Mesangial cell (primary cell): ENCODE data around the gene HTR1D. TPM values are rescaled to one million over a fixed set of nuclear protein-coding genes. Genes with fewer than 3 reads are reported as not detected.

Experiments used
- total RNA-seq: library from RNA; depleted of rRNA; stranded (reverse); fragments of >200 nt; gene quantifications from 2 replicates; pipeline ENCODE4 v1.2.3, GENCODE V29; 2015

HTR1D gene, protein sequence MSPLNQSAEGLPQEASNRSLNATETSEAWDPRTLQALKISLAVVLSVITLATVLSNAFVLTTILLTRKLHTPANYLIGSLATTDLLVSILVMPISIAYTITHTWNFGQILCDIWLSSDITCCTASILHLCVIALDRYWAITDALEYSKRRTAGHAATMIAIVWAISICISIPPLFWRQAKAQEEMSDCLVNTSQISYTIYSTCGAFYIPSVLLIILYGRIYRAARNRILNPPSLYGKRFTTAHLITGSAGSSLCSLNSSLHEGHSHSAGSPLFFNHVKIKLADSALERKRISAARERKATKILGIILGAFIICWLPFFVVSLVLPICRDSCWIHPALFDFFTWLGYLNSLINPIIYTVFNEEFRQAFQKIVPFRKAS
- total RNA-seq, result under 0.01 and 0.65 TPM in 2 replicates

DNA sequence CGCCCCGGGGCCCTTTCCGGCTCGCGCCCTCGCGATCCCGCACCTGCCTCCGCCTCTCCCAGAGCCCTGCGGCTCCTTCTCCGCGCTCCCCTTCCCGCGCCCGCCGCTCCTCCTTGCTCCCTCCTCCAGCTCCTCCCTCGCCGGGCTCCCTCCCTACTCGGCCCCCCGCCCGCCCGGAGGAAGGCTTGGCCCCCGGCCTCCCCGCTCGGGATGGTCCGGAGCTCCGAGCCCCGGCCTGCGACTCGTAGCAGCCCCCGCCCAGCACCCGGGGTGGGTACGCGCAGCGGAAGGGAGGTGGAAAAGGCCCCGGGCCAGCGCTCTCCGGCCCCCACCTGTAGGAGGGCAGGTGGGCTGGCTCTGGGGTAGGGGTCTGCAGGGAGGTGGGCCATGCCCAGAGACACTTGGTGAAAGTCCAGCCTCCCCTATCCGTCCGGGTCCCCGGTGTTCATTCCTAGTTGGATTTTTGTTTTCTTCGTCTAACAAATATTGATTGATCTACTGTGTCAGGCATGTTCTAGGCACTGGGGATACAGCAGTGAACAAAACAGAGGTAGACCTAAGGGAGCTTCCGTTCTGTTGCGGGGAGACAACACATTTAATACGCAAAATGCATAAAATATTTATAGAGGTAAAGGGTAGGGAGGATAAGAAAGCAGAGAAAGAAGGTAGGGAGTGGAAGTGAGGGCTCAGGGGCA, at the start of gene HTR1D:
Gene HTR1D (minus strand): TSS at position 82 of the 695 bp plus-strand sequence. CDS start 23,283 bp downstream, outside the sequence.

DNA sequence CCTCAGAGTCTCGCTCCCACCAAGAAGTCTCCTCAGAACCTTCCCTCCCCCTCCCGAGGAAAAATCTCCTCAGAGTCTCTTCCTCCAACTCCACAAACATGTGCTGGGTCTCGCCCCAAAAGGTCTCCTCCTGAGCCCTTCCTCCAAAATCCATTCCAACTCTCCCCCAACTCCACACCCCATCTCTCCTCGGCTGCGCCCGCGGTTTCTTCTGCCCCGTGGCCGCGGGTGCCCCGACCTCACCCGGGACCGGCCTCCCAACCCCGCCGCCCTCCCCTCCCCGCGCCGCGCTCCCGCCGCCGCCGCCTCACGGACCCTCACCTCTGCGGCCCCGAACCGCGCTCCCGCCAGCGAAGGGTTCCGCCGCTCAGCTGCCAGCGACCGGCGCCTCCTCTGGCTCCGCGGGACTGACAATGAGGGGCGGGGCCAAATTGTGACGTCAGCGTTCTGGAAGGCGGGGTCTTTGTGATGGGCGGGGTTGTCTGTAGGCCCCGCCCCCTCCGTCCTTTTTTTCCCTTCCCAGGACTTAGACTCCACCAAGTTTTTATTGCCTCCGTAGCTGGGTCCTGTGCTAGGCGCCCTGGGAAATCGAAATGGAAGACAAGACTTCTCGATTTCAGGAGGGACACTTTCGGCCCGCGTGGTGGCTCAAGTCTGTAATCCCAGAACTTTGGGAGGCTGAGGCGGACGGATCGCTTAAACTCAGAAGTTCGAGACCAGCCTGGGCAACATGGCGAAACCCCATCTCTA, 48.7 kb downstream of the HTR1D start, which contains the start of gene LUZP1:
Gene LUZP1 (minus strand): TSS at position 412 of the 750 bp plus-strand sequence.

Other genes with a start within 250 kb of the HTR1D start
- gene LACTBL1, start 244.6 kb downstream of the HTR1D start, total RNA-seq, result not detected in 2 replicates
- not detected in 2 replicates for gene TEX46, start 201.7 kb downstream of the HTR1D start, total RNA-seq
- 75.8 and 127 TPM in 2 replicates for gene KDM1A, start 198.0 kb downstream of the HTR1D start, total RNA-seq
- gene LUZP1, start 48.6 kb downstream of the HTR1D start, total RNA-seq, result 20.9 and 22.8 TPM in 2 replicates
- gene HNRNPR, start 126.8 kb upstream of the HTR1D start, total RNA-seq, result 39.2 and 60.5 TPM in 2 replicates
- 4.9 and 11.2 TPM in 2 replicates for gene ZNF436, start 152.3 kb upstream of the HTR1D start, total RNA-seq
- gene TCEA3, start 207.2 kb upstream of the HTR1D start, total RNA-seq, result 2.6 and 4.8 TPM in 2 replicates